Testis (tissue), 3 donors: ENCODE measurements around the gene STIP1. TPM values are rescaled to one million over a fixed set of nuclear protein-coding genes. Genes with fewer than 3 reads are reported as not detected.
"Not testable (repeated sequence)": the region's sequence is repeated elsewhere in the genome, so short reads cannot be mapped to it uniquely, and the experiment has no call there.

Experiments used
- DNase-seq: peaks from one replicate; pipeline ENCODE4 v3.0.0-alpha.2; 2019
- H3K27ac ChIP-seq, 2 donors: fragments of 200-600 bp; sonication (generic); one replicate each; pipeline ENCODE4 v1.5.1; 2019
- H3K27me3 ChIP-seq: fragments of 200-600 bp; sonication (generic); one replicate; pipeline ENCODE4 v1.5.1; 2019
- H3K36me3 ChIP-seq: fragments of 200-600 bp; sonication (generic); one replicate; pipeline ENCODE4 v1.5.1; 2017; ENCODE audit warnings: low read depth; ENCODE audit errors: missing control alignments
- H3K4me1 ChIP-seq: fragments of 200-600 bp; sonication (generic); one replicate; pipeline ENCODE4 v1.5.1; 2019
- H3K4me3 ChIP-seq, 2 donors: fragments of 200-600 bp; sonication (generic); one replicate each; pipeline ENCODE4 v1.5.1; 2017 to 2019
- H3K9me3 ChIP-seq: fragments of 200-600 bp; sonication (generic); one replicate; pipeline ENCODE4 v1.5.1; 2017
- CTCF ChIP-seq, 3 experiments: fragments of 450-650 bp in 2 of 3; fragments of 200-600 bp in 1 of 3; sonication (generic) in 1 of 3; IDR thresholded peaks; one replicate each; pipeline ENCODE4 v1.5.1; 2016 to 2019; ENCODE audit warnings: antibody characterized with exemption in 3 of 3, mild to moderate bottlenecking in 2 of 3, moderate library complexity in 1 of 3
- POLR2A ChIP-seq: fragments of 450-650 bp; IDR thresholded peaks from one replicate; pipeline ENCODE4 v1.6.1; 2017; ENCODE audit warnings: antibody characterized with exemption, mild to moderate bottlenecking, moderate library complexity
- WGBS, 2 donors: methylation state at CpG; one replicate each; pipeline ENCODE4 v1.1.5; 2018; 5-methylcytosine and 5-hydroxymethylcytosine counted together
- intact Hi-C: fragments of 100-400 bp; cut with DNase I; formaldehyde crosslinking; loops from one replicate; pipeline ENCODE4 v1.15.1; 2023; ENCODE audit warnings: low total_unique reads
- polyA plus RNA-seq: library from polyadenylated mRNA; stranded (reverse); fragments of 350-450 nt; fragmentation: Illumina TruSeq; extraction: RNeasy Lipid Tissue Mini Kit (QIAGEN cat#74804); gene quantifications from one replicate; pipeline ENCODE4 v1.2.3, GENCODE V29; 2014; ENCODE audit warnings: low read depth, low replicate concordance; ENCODE audit not compliant: insufficient read depth
- total RNA-seq, 2 donors: library from RNA; depleted of rRNA; stranded (reverse); fragments of >200 nt; gene quantifications; one replicate each; pipeline ENCODE4 v1.2.3, GENCODE V29; 2016

Gene STIP1
- total and polyA plus RNA-seq, 3 donors from 2014 or later: 221 to 267 (median 247) TPM

- H3K4me1 ChIP-seq: peaks cover 13% of the 10 kb centered on the region
- no peaks in the 10 kb centered on the region for H3K9me3 ChIP-seq
- intact Hi-C loops: loop anchor here (10.0 kb wide), 1 partner anchor 323 kb away; the partner anchor contains the start of gene MARK2
- no peak for TF ChIP-seq CTCF (IDR thresholded peaks at IDR 0.05)
- no peak for TF ChIP-seq POLR2A
- H3K27ac ChIP-seq: no peak overlapping the region
- H3K4me3 ChIP-seq: no peak overlapping the region
- no peaks in the 10 kb centered on the region for H3K27me3 ChIP-seq
- DNase-seq: no peak
- H3K36me3 ChIP-seq: no peaks in the 10 kb centered on the region
- WGBS, 2 donors: 90 to 93% methylated on average over 17 of the region's 17 CpGs
Observed at GRCh38 chr11:64157631-64158394, 28.2 kb upstream of the STIP1 start.

- Histone ChIP-seq H3K9me3 (no peaks in the 10 kb centered on the region), H3K27ac (no peak overlapping the region), H3K27me3 (no peaks in the 10 kb centered on the region), H3K36me3 (no peaks in the 10 kb centered on the region), H3K4me1 (peaks cover 9% of the 10 kb centered on the region), H3K4me3 (no peak overlapping the region)
- intact Hi-C loops: no loop called here
- DNase-seq: no peak
- 94 to 97% methylated on average over 10 of the region's 10 CpGs for WGBS, 2 donors
- TF ChIP-seq POLR2A (no peak), CTCF (IDR thresholded peaks at IDR 0.05) (no peak)
Observed at GRCh38 chr11:64161037-64161436, 24.9 kb upstream of the STIP1 start.

DNA sequence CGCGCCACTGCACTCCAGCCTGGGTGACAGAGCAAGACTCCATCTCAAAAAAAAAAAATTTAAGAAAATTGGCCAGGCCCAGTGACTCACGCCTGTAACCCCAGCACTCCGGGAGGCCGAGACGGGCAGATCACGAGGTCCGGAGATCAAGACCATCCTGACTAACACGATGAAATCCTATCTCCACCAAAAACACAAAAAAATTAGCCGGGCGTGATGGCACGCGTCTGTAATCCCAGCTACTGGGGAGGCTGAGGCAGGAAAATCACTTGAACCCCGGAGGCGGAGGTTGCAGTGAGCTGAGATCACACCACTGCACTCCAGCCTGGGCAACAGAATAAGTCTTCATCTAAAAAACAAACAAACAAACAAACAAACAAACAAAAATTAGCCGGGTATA, 23.2 kb upstream of the STIP1 start:
- whole genome bisulfite sequencing, 2 donors: 93 to 95% methylated on average over 16 of the region's 16 CpGs
- H3K36me3 ChIP-seq, H3K27ac ChIP-seq, H3K27me3 ChIP-seq, H3K4me1 ChIP-seq, H3K4me3 ChIP-seq, H3K9me3 ChIP-seq, DNase-seq, intact Hi-C loops: not testable (repeated sequence)

- DNase-seq: no peak
Observed at GRCh38 chr11:64163951-64164350, 22.0 kb upstream of the STIP1 start.

More at GRCh38 chr11:64163951-64164350, 22.0 kb upstream of the STIP1 start:
- Histone ChIP-seq H3K36me3 (no peaks in the 10 kb centered on the region), H3K9me3 (no peaks in the 10 kb centered on the region), H3K27me3 (no peaks in the 10 kb centered on the region), H3K27ac (no peak overlapping the region), H3K4me1 (peaks cover 9% of the 10 kb centered on the region), H3K4me3 (no peak overlapping the region)
- TF ChIP-seq POLR2A (no peak), CTCF (IDR thresholded peaks at IDR 0.05) (no peak)
- 92 to 97% methylated on average over 5 of the region's 5 CpGs for WGBS, 2 donors
- intact Hi-C loops: no loop called here
